Fibroblast of lung (primary cell): ENCODE measurements around the gene PUS7L.

ENCODE experiments used
- EZH2 ChIP-seq: IDR thresholded peaks from 2 replicates; pipeline ENCODE4 v1.5.1; 2012; ENCODE audit warnings: low read length, control low read depth, mild to moderate bottlenecking; ENCODE audit errors: missing control alignments
- TF ChIP-seq, protein P1 (sequence below), 2 donors: IDR thresholded peaks in 1 of 2; conservative IDR thresholded peaks in 1 of 2; 1 replicate in 1 of 2; 2 replicates in 1 of 2; pipeline ENCODE4 v1.5.1; 2011 to 2012; ENCODE audit warnings: low read length in 2 of 2, control low read depth in 1 of 2, inconsistent platforms in 1 of 2, low read depth in 1 of 2, mild to moderate bottlenecking in 1 of 2

DNA sequence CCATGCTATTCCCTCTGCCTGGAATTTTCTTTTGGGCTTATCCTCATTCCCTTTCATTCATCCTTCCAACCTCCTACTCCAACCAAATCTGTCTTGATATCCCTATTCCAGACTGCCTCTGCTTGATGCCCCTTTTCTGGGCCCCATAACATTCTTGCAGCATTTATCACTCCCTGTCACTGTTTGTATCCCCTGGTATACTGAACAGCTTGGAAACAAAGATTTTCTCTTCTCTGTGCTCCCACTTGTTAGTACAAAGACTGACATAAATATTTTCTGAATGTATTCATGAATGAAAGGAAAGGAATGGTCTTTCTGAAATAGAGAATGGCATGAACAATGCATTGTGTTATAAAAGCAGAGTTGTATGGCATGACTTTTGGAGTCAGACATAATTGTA is 7.7 kb upstream of the PUS7L start:
- TF ChIP-seq EZH2: no peak
- TF ChIP-seq, protein P1, sequence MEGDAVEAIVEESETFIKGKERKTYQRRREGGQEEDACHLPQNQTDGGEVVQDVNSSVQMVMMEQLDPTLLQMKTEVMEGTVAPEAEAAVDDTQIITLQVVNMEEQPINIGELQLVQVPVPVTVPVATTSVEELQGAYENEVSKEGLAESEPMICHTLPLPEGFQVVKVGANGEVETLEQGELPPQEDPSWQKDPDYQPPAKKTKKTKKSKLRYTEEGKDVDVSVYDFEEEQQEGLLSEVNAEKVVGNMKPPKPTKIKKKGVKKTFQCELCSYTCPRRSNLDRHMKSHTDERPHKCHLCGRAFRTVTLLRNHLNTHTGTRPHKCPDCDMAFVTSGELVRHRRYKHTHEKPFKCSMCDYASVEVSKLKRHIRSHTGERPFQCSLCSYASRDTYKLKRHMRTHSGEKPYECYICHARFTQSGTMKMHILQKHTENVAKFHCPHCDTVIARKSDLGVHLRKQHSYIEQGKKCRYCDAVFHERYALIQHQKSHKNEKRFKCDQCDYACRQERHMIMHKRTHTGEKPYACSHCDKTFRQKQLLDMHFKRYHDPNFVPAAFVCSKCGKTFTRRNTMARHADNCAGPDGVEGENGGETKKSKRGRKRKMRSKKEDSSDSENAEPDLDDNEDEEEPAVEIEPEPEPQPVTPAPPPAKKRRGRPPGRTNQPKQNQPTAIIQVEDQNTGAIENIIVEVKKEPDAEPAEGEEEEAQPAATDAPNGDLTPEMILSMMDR (conservative IDR thresholded peaks at IDR 0.05 in 1 of 2, IDR thresholded peaks at IDR 0.05 in 1 of 2; ENCODE audit: low read depth in 1 of 2, low read length in 2 of 2): no peak
